ENCODE data around the gene DLAT. TPM values are rescaled to one million over a fixed set of nuclear protein-coding genes. Genes with fewer than 3 reads are reported as not detected.

DLAT gene
- total RNA-seq: 10 to 100 TPM; 22.9 to 23.6 TPM

DNA sequence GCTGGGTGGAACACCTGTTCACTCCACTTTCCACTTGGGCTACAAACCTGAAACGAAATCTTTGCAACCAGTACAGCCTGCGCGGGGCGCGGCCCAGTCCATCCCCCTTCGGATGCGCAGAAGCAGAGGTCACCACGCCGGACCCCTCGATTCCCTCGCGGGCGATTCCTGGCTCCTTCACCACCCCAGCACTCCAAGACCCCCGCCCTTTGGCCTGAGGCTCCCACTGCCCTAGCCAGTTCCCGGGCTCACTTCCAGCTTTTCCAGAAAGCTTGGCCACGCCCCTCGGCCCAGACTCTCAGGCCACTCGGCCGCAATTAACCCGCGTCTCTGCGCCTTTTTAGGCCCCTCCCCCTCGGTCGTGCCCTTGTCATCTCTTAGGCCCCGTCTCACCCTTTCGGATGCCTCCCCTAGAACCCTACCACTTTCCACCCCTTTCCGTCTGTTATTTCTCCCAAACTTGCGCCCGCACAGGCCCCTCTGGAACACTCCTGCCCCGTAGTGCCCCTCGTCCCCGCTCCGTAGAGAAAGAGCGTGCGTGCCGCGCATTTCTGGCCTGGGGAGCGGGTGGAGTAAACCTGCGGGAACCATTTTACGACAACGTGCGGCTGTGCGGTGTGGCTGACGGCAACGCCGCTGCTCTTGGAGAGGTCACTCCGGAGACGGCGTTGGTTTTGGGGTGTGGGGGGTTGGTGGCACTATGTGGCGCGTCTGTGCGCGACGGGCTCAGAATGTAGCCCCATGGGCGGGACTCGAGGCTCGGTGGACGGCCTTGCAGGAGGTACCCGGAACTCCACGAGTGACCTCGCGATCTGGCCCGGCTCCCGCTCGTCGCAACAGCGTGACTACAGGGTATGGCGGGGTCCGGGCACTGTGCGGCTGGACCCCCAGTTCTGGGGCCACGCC lies at the start of gene DLAT:
DLAT (plus strand) TSS at position 636 of the 906 bp plus-strand sequence; CDS start at position 701, 65 bp downstream.

DNA sequence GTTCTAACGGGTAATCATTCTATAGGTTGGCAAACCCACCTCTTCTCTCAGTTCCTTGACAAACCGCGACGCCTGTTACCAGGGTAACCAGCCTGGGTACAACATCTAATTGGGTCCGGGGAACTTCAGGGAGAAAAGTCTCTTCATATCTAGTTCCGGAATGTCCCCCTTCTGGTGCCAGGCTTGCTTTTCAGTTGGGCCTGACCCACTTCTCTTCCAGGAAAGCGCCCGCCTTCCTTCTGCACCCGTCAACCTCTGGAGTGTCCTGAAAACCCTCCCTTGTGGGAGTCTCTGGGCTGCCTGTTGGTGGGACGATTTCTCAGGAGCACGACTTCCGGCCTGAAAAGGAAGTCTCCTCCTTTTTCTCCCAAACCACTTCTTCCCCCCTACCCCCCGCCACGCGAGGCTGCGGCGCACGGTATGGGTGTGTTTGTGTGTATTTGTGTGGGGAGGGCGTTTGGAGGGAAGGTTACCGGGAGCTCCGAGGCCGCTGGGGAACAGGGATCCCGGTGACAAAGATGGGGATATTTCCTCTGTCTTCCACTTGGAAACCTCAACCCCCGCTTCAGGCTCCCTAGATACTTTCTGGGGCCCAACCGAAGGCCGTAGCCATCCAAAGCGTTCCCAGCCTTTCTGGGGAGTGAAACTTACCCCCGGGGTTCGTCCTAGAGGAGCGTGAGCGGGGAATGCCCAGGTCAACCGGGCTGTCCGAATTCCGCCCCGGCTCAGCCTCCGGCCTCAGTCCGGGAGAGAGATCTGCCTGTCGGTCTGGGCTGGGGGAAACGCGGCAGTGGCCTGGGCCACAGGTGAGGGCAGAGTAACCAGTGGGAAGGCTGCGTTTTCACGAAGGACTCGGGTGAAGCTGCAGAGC lies 49.0 kb downstream of the DLAT start, which contains the start of the genes NKAPD1 and PIH1D2:
NKAPD1 (plus strand) TSS at position 359 of the 871 bp plus-strand sequence. CDS start 1,276 bp downstream, outside the sequence.
PIH1D2 (minus strand) TSS at position 77 of the 871 bp plus-strand sequence. CDS start 843 bp downstream, outside the sequence.

GRCh38 chr11:112086422-112087191 lies 61.4 kb downstream of the DLAT start, which contains the start of the genes SDHD and TIMM8B:
SDHD (plus strand) TSS chr11:112086873; CDS start chr11:112086908, 35 bp downstream.
TIMM8B (minus strand) TSS chr11:112086756; CDS start chr11:112086723, 33 bp downstream.

Other genes with a start within 250 kb of the DLAT start
- 10 to 100 TPM; 20.3 to 22.0 TPM for gene ALG9, start 153.8 kb upstream of the DLAT start, total RNA-seq
- gene FDXACB1, start 146.2 kb upstream of the DLAT start, total RNA-seq: 1 to 10 TPM; 3.8 to 4.1 TPM
- 10 to 100 TPM; 20.3 to 23.9 TPM for gene CFAP68, start 145.9 kb upstream of the DLAT start, total RNA-seq
- not detected for gene CRYAB, start 113.6 kb upstream of the DLAT start, total RNA-seq
- not detected for gene HSPB2, start 112.7 kb upstream of the DLAT start, total RNA-seq
- gene C11orf52, start 106.5 kb upstream of the DLAT start, total RNA-seq: not detected
- 1 to 10 TPM; 2.5 to 3.0 TPM for gene DIXDC1, start 88.1 kb upstream of the DLAT start, total RNA-seq
- under 1 TPM; 0.17 to 0.28 TPM for gene PIH1D2, start 48.6 kb downstream of the DLAT start, total RNA-seq
- gene NKAPD1, start 48.9 kb downstream of the DLAT start, total RNA-seq: 10 to 100 TPM; 23.8 to 24.1 TPM
- 10 to 100 TPM; 41.6 to 43.7 TPM for gene TIMM8B, start 61.3 kb downstream of the DLAT start, total RNA-seq
- gene SDHD, start 61.5 kb downstream of the DLAT start, total RNA-seq: 10 to 100 TPM; 77.0 to 78.7 TPM
- not detected for gene IL18, start 138.7 kb downstream of the DLAT start, total RNA-seq
- gene TEX12, start 142.0 kb downstream of the DLAT start, total RNA-seq: under 1 TPM; 0.33 to 0.51 TPM
- gene BCO2, start 150.1 kb downstream of the DLAT start, total RNA-seq: 1 to 10 TPM; 1.6 to 1.9 TPM
- gene PTS, start 201.0 kb downstream of the DLAT start, total RNA-seq: 10 to 100 TPM; 15.3 to 19.8 TPM
- gene PLET1, start 235.5 kb downstream of the DLAT start, total RNA-seq: not detected